Ammon's horn (tissue), 1 donor: ENCODE data around the gene PCSK5.
"Not testable (repeated sequence)": the region's sequence is repeated elsewhere in the genome, so short reads cannot be mapped to it uniquely, and the experiment has no call there.

Experiments
- DNase-seq: peaks from one replicate; pipeline ENCODE4 v3.0.0-alpha.2; 2016; ENCODE audit warnings: low spot score

PCSK5 gene

GRCh38 chr9:76359365-76359764 lies 468.9 kb downstream of the PCSK5 start:
- no peak for DNase-seq

- DNase-seq: no peak
Observed at GRCh38 chr9:76359766-76360165, 469.3 kb downstream of the PCSK5 start.

GRCh38 chr9:76362332-76363031 lies 472.0 kb downstream of the PCSK5 start:
- DNase-seq: not testable (repeated sequence)

GRCh38 chr9:76363032-76363395 lies 472.5 kb downstream of the PCSK5 start:
- DNase-seq: no peak

DNA sequence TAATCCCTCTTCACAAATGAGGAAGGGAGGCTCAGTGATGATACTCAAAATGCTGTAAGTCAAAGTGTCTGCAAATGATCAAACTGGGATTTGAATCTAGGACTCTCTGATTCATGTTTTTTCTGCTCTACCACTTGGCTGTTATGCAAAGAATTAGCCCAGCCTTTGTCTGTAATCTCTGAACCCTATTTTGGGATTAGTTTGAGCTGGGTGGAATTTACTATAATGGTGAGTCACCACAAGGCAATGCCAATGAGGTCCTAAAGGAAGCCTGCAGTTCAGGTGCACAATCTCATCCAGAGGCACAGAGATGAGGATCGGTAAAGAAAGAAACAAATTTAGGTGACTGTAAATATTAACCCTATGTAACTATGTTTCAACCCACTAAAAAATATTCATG lies 474.6 kb downstream of the PCSK5 start:
- no peak for DNase-seq

DNA sequence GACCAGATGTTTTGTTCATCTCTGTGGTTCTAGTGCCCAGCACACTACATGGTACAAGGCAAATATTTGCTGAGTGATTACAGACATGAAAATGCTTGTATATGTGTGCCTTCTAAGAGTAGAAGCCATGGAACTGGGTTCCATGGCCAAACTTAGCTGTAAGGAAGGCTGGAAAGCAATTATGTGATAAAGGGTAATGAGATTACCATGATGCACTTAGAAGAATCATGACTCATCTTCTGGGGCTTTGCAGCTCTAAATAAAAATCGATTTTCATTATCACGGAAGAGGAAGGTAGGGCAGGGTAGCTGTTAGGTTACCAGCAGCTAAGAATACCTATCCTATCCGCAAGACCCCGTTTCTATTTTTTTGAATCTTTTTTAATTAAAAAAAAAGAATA lies 475.8 kb downstream of the PCSK5 start:
- no peak for DNase-seq

- no peak for DNase-seq
Observed at GRCh38 chr9:76369583-76369982, 479.1 kb downstream of the PCSK5 start.

DNA sequence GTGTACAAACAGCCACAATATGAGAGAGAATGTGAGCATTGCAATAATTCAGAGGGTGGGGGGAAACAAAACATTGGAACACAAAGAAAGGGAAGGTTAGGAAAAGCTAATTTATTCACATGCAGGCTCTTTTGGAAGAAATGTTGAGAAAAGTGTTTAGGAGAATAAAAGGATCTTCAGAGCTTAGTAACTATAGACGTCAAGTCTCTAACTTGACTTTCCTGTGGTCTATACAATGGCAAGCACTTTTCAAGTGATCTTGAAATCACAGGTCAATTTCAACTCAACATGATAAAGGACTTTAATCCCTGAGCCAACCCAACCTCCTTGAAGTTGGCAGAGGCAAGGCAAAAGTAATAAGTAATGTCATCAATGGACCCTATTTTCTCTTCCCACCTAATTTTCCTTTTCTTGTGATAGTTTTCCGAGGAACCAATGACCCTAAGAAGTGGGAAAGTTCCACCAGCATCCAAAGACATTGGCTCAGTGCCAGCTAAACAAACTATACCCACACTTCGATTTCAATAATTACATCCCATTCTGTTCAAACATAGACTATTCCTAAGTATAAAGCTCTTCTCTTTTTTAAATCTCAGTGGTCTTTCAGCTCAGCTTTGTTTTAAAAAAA lies 480.0 kb downstream of the PCSK5 start:
- no peak for DNase-seq

DNA sequence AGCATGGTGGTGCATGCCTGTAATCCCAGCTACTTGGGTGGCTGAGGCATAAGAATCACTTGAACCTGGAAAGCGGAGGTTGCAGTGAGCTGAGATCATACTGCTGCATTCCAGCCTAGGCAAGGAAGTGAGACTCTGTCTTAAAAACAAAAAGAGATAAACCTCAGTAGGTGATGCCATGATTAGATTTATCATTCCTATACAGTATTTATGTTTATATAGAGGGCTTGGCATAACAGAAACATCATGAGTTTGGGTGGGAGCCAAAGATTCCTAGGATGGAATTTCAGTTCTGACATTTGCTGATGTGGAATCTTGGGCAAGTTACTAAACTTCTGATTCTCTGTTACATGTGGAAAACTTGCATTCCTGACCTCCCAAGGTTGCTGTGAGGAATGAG lies 481.4 kb downstream of the PCSK5 start:
- DNase-seq: no peak

DNA sequence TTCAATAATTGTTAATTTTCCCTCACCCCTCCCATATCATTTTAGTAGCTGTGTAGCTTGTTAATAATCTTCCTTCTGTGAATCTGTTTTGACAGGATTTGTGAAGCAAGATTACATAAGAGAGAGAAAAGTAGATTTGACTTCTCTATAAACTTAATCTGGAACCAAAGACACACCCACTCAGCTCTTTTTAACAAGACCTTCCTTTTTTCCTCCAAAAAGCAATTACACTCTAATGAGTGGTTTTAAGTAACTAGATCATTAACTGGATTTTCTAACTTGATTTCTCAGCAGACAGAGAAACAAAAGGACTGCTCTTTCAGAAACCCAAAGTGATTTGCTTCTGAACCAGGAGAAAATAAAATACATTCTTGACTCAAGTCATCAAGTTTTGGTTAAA lies 481.9 kb downstream of the PCSK5 start:
- no peak for DNase-seq

- DNase-seq: no peak
Observed at GRCh38 chr9:76373173-76373783, 482.8 kb downstream of the PCSK5 start.

- DNase-seq: no peak
Observed at GRCh38 chr9:76373784-76374474, 483.5 kb downstream of the PCSK5 start.

DNA sequence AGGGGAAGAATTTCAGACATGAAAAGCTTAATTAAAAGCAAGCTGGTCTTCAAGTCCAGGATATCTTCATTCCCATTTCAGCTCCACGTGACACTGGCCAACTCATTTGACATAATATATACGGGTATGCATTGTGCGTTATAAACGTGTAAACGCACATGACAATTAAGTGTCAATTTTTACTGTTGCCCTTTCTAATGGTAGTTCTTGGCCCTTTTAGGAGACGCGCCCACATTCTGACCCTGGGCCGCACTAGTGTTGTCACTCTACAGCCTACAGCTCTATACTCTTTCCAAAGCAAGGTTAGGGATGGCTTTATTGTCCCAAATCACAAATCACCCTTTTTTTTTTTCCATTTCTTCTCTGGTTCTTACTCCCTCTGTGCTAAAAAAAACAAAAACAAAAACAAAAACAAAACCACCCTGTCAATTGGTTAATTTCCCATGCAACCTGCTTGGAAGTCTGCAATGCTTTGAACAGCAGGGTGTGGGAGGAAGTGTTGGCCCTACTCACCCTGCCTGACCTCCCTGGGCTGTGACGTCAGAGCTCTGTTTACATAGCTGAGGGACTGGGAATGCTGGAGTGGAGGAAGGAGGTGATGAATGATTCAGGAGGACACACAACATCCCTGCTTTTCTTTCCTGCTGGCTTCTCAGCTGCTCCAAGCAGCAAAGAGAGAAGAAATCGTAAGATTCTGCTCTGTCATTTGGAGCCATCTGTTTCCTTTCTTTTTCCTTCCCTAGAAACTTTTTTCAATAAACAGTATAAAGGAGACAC lies 484.5 kb downstream of the PCSK5 start:
- DNase-seq: peak; percentile 40

- DNase-seq: no peak
Observed at GRCh38 chr9:76377791-76378190, 487.3 kb downstream of the PCSK5 start.

- DNase-seq: no peak
Observed at GRCh38 chr9:76378367-76379073, 488.0 kb downstream of the PCSK5 start.

DNA sequence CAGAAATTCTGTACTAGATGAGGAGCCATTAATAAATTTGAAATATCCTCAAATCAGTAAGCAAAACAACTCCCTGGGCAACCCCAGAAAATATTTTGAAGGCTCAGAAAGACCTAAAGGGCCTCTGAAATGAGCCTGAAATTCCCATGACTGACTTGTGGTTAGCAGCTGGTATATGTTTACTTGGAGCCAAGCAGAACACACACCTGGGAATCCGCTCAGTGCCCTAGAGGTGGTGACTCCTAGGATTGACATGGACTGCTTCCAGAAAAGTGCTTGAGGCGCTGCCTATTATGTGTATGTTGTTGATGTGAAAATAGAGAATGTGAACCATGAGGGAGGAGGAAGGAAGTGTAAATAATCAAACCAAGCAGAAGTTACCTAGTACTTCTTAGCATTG lies 489.0 kb downstream of the PCSK5 start:
- no peak for DNase-seq

DNA sequence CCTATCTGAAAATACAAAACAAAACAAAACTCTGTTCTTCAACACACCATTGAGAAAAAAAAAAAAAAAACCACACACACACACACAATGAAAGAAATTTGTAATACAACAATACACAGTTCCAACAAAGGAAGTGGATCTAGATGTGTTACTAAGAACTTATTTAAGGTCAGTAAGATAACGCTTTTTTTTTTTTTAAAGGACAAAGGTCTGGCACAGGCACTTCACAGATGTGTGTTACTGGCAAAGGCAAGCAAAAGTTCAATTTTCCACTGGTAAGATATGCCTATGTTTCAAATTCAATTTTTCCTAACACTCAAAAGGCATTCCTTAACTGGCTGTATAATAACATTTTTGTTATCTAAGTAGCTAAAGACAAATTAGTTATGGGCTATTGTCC lies 500.2 kb downstream of the PCSK5 start:
- no peak for DNase-seq

- DNase-seq: peak; percentile 94
Observed at GRCh38 chr9:76394195-76394959, 503.9 kb downstream of the PCSK5 start, which contains the start of gene RFK. RFK (minus strand) TSS chr9:76394426; CDS start chr9:76394171, 255 bp downstream.

DNA sequence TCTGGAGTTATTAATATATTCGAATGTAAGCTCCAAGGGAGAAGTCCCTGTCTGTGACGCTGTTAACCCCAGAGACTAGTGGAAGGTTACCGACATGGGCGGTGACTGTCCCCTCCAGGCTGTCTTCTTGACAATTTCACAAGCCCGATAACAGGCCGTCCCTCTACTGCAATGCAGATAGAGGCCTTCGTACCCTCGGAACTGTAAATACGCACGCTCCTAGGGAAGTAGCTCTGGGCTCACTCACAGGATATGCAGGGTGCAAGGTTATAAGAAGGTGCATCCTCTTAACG lies 504.4 kb downstream of the PCSK5 start:
- DNase-seq: peak; percentile 70

DNA sequence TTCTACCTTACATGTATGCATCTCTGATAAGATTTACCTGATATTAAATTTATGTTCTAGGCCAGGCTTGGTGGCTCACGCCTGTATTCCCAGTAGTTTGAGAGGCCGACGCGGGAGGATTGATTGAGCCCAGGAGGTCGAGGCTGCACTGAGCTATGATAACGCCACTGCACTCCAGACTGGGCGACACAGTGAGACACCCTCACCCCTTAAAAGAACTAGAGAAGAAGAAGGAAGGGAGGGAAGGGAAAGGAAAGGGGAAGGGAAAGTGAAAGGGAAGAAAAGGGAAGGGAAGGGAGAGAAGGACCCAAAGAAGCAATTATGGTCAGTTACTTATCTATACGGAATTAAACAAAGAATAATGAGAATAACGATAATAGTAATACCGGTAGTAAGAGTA lies 504.9 kb downstream of the PCSK5 start:
- peak; percentile 16 for DNase-seq

- DNase-seq: no peak
Observed at GRCh38 chr9:76396144-76396543, 505.7 kb downstream of the PCSK5 start.
